GM21825 (cell line): Measurements from ENCODE around the gene RETREG2.

Experiments
- ATAC-seq: cut with Tn5 transposase; IDR thresholded peaks from one replicate; pipeline ENCODE4 v1.9.1; 2021; ENCODE audit warnings: mild to moderate bottlenecking, moderate library complexity; ENCODE audit not compliant: unreplicated experiment

The RETREG2 gene

DNA sequence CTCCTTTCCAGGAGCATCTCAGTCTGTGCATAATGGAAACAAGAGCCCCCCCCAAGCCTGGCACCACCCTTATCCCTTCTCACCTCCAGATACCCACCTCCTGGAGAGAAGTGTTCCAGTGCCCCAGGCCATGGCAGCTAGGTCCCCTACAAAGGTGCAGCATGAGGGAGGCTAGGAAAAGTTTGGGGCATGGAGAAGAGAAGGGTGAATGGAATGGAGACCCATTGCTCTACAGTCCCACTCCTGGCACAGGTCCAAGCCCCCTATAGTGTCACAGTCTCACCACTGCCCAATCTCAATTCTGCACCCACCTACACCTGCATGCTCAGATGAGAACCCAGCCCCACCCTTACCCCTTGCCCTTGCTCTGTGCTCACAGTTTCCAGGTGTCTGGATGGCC lies 9.1 kb upstream of the RETREG2 start:
- no peak for ATAC-seq

DNA sequence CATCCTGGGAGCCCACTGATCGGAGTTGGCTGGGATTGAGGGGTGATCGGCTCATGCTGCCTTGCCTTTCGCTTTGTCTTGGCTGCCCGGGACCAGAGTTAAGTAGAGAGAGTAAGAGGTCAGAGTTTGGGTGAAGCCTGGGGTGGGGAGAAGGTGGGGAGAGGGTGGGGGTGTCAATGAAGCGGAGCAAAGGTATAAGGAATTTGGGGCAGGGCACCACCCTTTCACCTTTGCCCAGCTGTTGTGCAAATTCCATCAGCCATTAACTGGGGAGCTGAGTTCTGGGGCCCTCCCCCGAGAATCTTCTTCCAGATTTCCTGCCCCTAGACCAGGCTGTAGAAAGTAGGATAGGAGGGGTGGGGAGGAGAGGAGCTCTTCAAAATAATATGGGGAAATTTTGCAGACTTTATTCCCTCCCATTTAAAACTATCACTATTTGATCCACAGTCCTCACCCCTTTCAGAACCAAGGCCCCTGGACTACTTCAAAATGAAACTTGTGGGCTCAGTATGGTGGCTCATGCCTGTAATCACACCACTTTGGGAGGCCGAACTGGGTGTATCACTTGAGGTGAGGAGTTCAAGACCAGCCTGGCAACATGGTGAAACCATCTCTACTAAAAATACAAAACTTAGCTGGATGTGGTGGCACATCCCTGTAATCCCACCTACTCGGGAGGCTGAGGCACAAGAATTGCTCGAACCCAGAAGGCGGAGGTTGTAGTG lies 8.0 kb upstream of the RETREG2 start, which contains the start of gene SLC23A3:
Gene SLC23A3 (minus strand): TSS at position 100 of the 725 bp plus-strand sequence. CDS start 45 bp downstream, at position 55.
- no peak for ATAC-seq

- ATAC-seq, result no peak
Observed at GRCh38 chr2:219171231-219171651, 6.8 kb upstream of the RETREG2 start.

GRCh38 chr2:219172231-219173154 lies 5.6 kb upstream of the RETREG2 start:
- ATAC-seq, result no peak

- no peak for ATAC-seq
Observed at GRCh38 chr2:219173176-219173575, 4.9 kb upstream of the RETREG2 start.

GRCh38 chr2:219174146-219174545 lies 3.9 kb upstream of the RETREG2 start:
- no peak for ATAC-seq

DNA sequence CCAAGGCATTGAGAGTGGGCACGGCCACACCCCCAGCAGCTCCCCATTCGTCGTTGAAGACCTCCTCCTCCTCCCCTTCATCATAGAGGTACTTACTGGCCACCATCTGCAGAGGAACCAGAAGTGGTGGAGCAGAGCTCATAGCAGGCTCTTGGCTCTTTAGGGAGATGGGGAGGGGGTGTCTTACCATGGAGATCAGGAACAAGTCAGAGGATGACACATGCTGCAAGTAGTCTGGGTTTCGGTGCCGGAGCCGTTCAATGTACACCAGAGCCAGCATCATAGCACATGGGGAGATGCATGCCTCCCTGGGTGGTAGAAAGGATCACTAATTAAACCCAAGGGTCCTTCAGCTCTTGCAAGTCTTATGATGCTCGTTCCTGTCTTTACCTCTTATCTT lies 3.3 kb upstream of the RETREG2 start:
- ATAC-seq, result no peak

DNA sequence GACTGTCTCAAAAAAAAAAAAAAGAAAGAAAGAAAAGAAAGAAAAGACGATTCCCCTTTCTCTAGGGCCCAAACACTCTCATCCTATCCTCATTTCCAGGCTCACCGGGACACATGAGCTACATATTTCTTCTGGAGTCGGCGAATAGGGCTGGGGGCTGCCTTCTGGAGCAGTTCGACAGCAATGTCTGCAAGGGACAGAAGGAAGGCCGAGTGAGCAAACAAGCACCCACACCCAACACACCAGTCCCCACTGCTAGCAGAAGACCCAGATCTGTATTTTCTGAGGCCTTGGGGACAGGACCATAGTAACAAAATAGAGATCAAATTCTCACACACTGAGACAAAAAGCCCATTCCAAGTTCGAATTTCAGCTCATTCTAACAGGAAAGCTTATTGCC lies 2.6 kb upstream of the RETREG2 start:
- ATAC-seq, result no peak

- peak; percentile 24 for ATAC-seq
Observed at GRCh38 chr2:219175928-219176817, 1.9 kb upstream of the RETREG2 start.

DNA sequence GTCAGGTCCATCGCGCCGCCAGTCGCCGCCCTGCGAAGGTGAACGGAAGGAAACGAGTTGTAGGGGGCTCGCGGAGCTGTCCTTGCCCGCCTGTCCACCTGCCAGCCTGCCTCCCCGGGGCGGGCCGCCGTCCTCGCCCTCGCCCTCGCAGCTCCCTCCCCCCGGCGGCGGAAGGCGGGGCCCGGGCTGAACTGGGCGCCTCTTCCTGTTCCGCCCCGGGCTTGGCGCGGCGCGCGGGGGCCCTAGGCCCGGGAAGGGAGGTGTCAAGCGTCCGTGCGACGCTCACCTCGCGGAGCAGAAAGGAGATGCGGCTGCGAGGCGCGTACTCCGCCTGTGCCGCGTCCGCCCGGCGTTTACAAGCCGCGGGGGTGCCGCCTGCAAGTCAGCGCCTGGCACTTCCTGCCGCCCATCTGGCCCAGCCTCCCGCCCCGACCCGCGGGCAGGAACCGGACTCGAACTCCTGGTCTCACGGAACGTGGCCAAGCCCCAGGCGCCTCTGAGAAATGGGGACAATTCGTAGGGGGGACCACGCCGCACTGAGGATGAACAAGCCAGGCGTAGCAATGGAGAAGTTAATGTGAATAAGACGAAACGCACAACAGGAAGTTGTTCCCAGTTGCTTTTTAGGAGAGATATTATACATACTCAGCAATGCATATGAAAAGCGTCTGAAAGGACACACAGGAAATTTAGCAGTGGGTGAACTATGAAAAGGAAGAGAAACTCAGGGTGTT lies 1.1 kb upstream of the RETREG2 start, which contains the start of gene CNPPD1:
Gene CNPPD1 (minus strand): TSS at position 108 of the 734 bp plus-strand sequence. CDS start 97 bp downstream, at position 11.
- ATAC-seq, result peak; percentile 62

DNA sequence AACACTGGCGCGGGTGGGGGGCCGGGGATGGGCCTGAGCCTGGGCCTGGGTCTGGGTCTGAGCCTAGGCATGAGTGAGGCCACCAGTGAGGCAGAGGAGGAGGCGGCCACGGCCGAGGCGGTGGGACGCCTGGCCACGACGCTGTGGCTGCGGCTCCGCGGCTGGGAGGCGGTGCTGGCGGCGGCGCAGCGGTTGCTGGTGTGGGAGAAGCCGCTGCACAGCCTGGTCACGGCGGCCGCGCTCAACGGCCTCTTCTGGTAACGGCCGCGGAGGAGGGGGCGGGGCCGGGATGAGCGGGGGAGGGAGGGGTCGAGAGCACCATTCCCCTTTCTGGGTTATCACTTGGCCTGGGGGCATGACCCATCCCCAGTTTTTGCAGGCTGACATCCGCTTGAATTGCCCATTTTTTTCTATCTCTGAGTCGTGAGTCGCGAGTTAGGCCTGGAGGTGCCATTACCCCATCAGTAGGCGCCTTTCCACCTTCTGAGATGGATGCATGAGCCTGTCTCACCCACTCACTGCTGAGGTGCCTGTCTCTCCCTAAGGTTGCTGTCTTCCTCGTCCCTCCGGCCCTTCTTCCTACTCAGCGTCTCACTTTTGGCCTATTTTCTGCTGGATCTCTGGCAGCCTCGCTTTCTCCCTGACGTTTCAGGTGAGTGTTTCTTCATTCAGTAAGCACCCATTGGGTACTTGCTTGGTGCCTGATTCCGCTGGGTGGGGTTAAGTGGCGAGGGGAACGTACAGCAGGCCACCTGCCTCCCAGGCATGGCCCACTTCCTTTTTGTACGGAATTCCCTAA lies 501 bp downstream of the RETREG2 start:
- ATAC-seq, result peak; percentile 15

GRCh38 chr2:219179601-219180465 lies 1.8 kb downstream of the RETREG2 start:
- ATAC-seq, result no peak

- no peak for ATAC-seq
Observed at GRCh38 chr2:219180961-219181360, 2.9 kb downstream of the RETREG2 start.

- ATAC-seq, result no peak
Observed at GRCh38 chr2:219181531-219181930, 3.5 kb downstream of the RETREG2 start.

- ATAC-seq, result no peak
Observed at GRCh38 chr2:219182331-219183150, 4.5 kb downstream of the RETREG2 start.

GRCh38 chr2:219183151-219183772 lies 5.2 kb downstream of the RETREG2 start:
- no peak for ATAC-seq

DNA sequence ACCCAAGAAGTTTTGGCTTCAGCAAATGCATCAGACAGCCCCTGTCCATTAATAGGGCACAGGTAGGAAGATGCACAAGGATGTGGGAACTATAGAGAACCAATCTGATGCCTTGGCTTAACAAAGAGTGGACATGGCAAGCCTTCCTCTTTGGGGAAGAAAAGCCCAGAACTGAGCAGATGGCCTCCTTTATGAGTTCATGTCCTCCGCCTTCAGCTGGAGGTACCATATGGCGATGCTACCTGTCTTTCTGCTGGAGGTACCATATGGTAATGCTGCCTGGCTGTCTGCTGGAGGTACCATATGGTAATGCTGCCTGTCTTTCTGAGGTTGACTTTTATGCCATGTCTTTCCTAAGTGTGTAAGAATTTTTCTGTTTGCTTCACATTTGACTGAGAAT lies 6.0 kb downstream of the RETREG2 start:
- ATAC-seq, result no peak
